K562 (cell line): Measurements from ENCODE around the gene PALM3. TPM values are rescaled to one million over a fixed set of nuclear protein-coding genes. Genes with fewer than 3 reads are reported as not detected.

ENCODE experiments used
- CHD4 ChIP-seq: fragments of 200-600 bp; sonication (generic); IDR thresholded peaks from 3 replicates; pipeline ENCODE4 v1.6.1; 2012; ENCODE audit warnings: low read depth, mild to moderate bottlenecking, mixed read lengths, low read length, inconsistent platforms; ENCODE audit not compliant: insufficient read depth, insufficient replicate concordance, poor library complexity, severe bottlenecking
- CTCF ChIP-seq, 3 experiments: IDR thresholded peaks in 2 of 3; conservative IDR thresholded peaks in 1 of 3; 2 replicates each; pipeline ENCODE4 v1.5.1; 2011 to 2012; ENCODE audit warnings: low read length in 3 of 3, mild to moderate bottlenecking in 3 of 3, control low read depth in 2 of 3, improper control_type of control experiment in 1 of 3, inconsistent platforms in 1 of 3, low read depth in 1 of 3, mixed read lengths in 1 of 3, moderate library complexity in 1 of 3; ENCODE audit not compliant: insufficient read depth in 2 of 3
- ETV1 ChIP-seq: fragments of 450-650 bp; conservative IDR thresholded peaks from 2 replicates; pipeline ENCODE4 v1.6.1; 2016; ENCODE audit warnings: missing genetic modification characterization, control low read depth, low read depth, missing compliant biosample characterization
- GATA2 ChIP-seq: sonication (generic); formaldehyde crosslinking; IDR thresholded peaks from 2 replicates; pipeline ENCODE4 v1.4.0; 2020; ENCODE audit warnings: mild to moderate bottlenecking, missing genetic modification reagents
- HIVEP1 ChIP-seq: fragments of 250-450 bp; sonication (Bioruptor Pico); IDR thresholded peaks from 2 replicates; pipeline ENCODE4 v1.4.0; 2020; ENCODE audit warnings: mild to moderate bottlenecking
- MCM2 ChIP-seq: fragments of 450-650 bp; IDR thresholded peaks from 2 replicates; pipeline ENCODE4 v1.6.1; 2017; ENCODE audit warnings: low read depth, mild to moderate bottlenecking
- MCM7 ChIP-seq, 2 experiments: fragments of 450-650 bp; IDR thresholded peaks; 2 replicates each; pipeline ENCODE4 v1.6.1; 2016 to 2018
- NR2C1 ChIP-seq, 2 experiments: fragments of 450-650 bp; IDR thresholded peaks; 2 replicates each; pipeline ENCODE4 v1.6.1; 2017; ENCODE audit warnings: mild to moderate bottlenecking in 2 of 2, antibody characterized with exemption in 1 of 2, inconsistent platforms in 1 of 2, missing compliant biosample characterization in 1 of 2, missing genetic modification characterization in 1 of 2
- PKNOX1 ChIP-seq: fragments of 450-650 bp; IDR thresholded peaks from 2 replicates; pipeline ENCODE4 v1.6.1; 2016
- POLR2A ChIP-seq: fragments of 450-650 bp; conservative IDR thresholded peaks from 2 replicates; pipeline ENCODE4 v1.6.1; 2016
- POLR2H ChIP-seq: IDR thresholded peaks from 2 replicates; pipeline ENCODE4 v1.6.1; 2016; ENCODE audit warnings: missing genetic modification characterization, low read depth, mild to moderate bottlenecking, control low read depth, missing compliant biosample characterization, moderate library complexity
- SP1 ChIP-seq: sonication (generic); formaldehyde crosslinking; IDR thresholded peaks from 2 replicates; pipeline ENCODE4 v1.8.1; 2022; ENCODE audit warnings: mild to moderate bottlenecking, missing genetic modification reagents
- SUPT5H ChIP-seq: fragments of 450-650 bp; IDR thresholded peaks from 2 replicates; pipeline ENCODE4 v1.6.1; 2016
- TAF9B ChIP-seq: fragments of 450-650 bp; IDR thresholded peaks from 2 replicates; pipeline ENCODE4 v1.6.1; 2018; ENCODE audit warnings: mild to moderate bottlenecking; ENCODE audit not compliant: partially characterized antibody
- TFAP4 ChIP-seq: sonication (generic); formaldehyde crosslinking; IDR thresholded peaks from 2 replicates; pipeline ENCODE4 v1.8.0; 2022; ENCODE audit warnings: missing genetic modification reagents, mild to moderate bottlenecking, moderate library complexity, borderline replicate concordance
- THRA ChIP-seq: fragments of 450-650 bp; IDR thresholded peaks from 2 replicates; pipeline ENCODE4 v1.6.1; 2017; ENCODE audit warnings: mild to moderate bottlenecking, moderate library complexity
- ZBTB2 ChIP-seq: fragments of 450-650 bp; IDR thresholded peaks from 2 replicates; pipeline ENCODE4 v1.6.1; 2016; ENCODE audit warnings: antibody characterized with exemption
- ZNF124 ChIP-seq: sonication (generic); formaldehyde crosslinking; IDR thresholded peaks from 2 replicates; pipeline ENCODE4 v1.8.1; 2022; ENCODE audit warnings: missing genetic modification reagents
- ZNF133 ChIP-seq: fragments of 250-450 bp; sonication (Bioruptor Pico); IDR thresholded peaks from 2 replicates; pipeline ENCODE4 v1.4.0; 2020; ENCODE audit warnings: mild to moderate bottlenecking
- ZNF263 ChIP-seq: sonication (generic); formaldehyde crosslinking; IDR thresholded peaks from 2 replicates; pipeline ENCODE4 v1.8.0; 2022; ENCODE audit warnings: mild to moderate bottlenecking, missing genetic modification reagents, borderline replicate concordance
- ZNF584 ChIP-seq: fragments of 200-800 bp; sonication (Bioruptor generic); IDR thresholded peaks from 2 replicates; pipeline ENCODE4 v1.6.1; 2016; ENCODE audit warnings: low read depth, mild to moderate bottlenecking, missing genetic modification characterization, missing compliant biosample characterization
- ZNF668 ChIP-seq: fragments of 250-450 bp; sonication (Bioruptor Pico); IDR thresholded peaks from 2 replicates; pipeline ENCODE4 v1.8.0; 2022; ENCODE audit warnings: mild to moderate bottlenecking, inconsistent platforms
- ZNF785 ChIP-seq: fragments of 250-450 bp; sonication (Bioruptor Pico); IDR thresholded peaks from 2 replicates; pipeline ENCODE4 v1.4.0; 2020; ENCODE audit warnings: mild to moderate bottlenecking
- polyA plus RNA-seq, 8 experiments: library from polyadenylated mRNA; depleted of rRNA in 4 of 8; stranded (reverse) in 5 of 8; unstranded in 3 of 8; fragments of >200 nt; fragmentation: Nextera tagmentation in 2 of 8; fragmentation: Illumina TruSeq in 1 of 8; extraction: Ambion mirVana in 2 of 8; extraction: Trizol in 1 of 8; gene quantifications; 2 replicates each; pipeline versions ENCODE4 v1.2.1 to v1.2.3, GENCODE V29; 2011 to 2014; ENCODE audit warnings: inconsistent platforms in 1 of 8, missing spikeins in 1 of 8
- total RNA-seq, 7 experiments: library from RNA; depleted of rRNA in 6 of 7; stranded (reverse); fragments of >200 nt in 6 of 7; fragmentation: Illumina TruSeq in 2 of 7; extraction: Trizol in 2 of 7; gene quantifications; 2 replicates each; pipeline versions ENCODE4 v1.2.1 to v1.2.3, GENCODE V29; 2011 to 2021; ENCODE audit warnings: low replicate concordance in 1 of 7

Gene PALM3
- total and polyA plus RNA-seq, 9 of the 15 experiments (the other 6 are each of a cell fraction or from before 2014, with no cell fraction given) = 0.07 to 9.3 (median 3.3) TPM

- TF ChIP-seq CTCF (IDR thresholded peaks at IDR 0.05 in 2 of 3, conservative IDR thresholded peaks at IDR 0.05 in 1 of 3; ENCODE audit: insufficient read depth in 2 of 3, low read depth in 1 of 3, low read length in 3 of 3) (peak; percentile 20 to 37 (median 36); a peak in 2 of 6 replicates), CHD4 (peak; percentile 13), ZNF785 (CRISPR knock-in tag) (no peak), SP1 (CRISPR knock-in tag) (peak; percentile 65; the same call in 1 of the 2 replicates), ZNF133 (CRISPR knock-in tag) (no peak), MCM2 (no peak), ZNF124 (CRISPR knock-in tag) (no peak), ZNF668 (no peak), GATA2 (no peak), ETV1 (peak; percentile 42), POLR2H (tag) (no peak), PKNOX1 (peak; percentile 95), SUPT5H (peak; percentile 3; the same call in 1 of the 2 replicates), ZNF263 (0 out of 2 replicates have a peak, but pooled peaks have one; percentile 10), ZBTB2 (0 out of 2 replicates have a peak, but pooled peaks have one; percentile 7), THRA (no peak), ZNF584 (CRISPR knock-in tag) (no peak), HIVEP1 (no peak), POLR2A (0 out of 2 replicates have a peak, but pooled peaks have one; percentile 20), NR2C1 (IDR thresholded peaks at IDR 0.05) (no peak), NR2C1 (tag; IDR thresholded peaks at IDR 0.05) (no peak), TAF9B (no peak), TFAP4 (peak; percentile 72; the same call in 1 of the 2 replicates), MCM7 (IDR thresholded peaks at IDR 0.05) (no peak)
Observed at GRCh38 chr19:14091813-14092462, 30.1 kb upstream of the PALM3 start (continued).
